Naive B cell (primary cell): Measurements from ENCODE around the gene TNPO3. TPM values are rescaled to one million over a fixed set of nuclear protein-coding genes. Genes with fewer than 3 reads are reported as not detected.
"Not testable (repeated sequence)": the region's sequence is repeated elsewhere in the genome, so short reads cannot be mapped to it uniquely, and the experiment has no call there.

ENCODE experiments used
- ATAC-seq, 2 donors: fragments of 150-1000 bp; cut with Tn5 transposase; 2 replicates each; pipeline ENCODE4 v1.10.0; 2021; ENCODE audit warnings: low read depth in 2 of 2, mild to moderate bottlenecking in 2 of 2, moderate library complexity in 2 of 2
- DNase-seq: peaks from one replicate; pipeline ENCODE4 v3.0.0; 2022
- H3K27ac Mint-ChIP-seq, 6 donors: one replicate each; pipeline ENCODE4 v1.8.0; 2020 to 2022; ENCODE audit warnings: mild to moderate bottlenecking in 6 of 6, mixed read lengths in 6 of 6, moderate library complexity in 5 of 6, inconsistent platforms in 2 of 6
- H3K27me3 Mint-ChIP-seq, 3 donors: one replicate each; pipeline ENCODE4 v1.8.0; 2021 to 2022; ENCODE audit warnings: mixed read lengths in 3 of 3, mild to moderate bottlenecking in 1 of 3
- H3K36me3 Mint-ChIP-seq, 2 donors: one replicate each; pipeline ENCODE4 v1.8.0; 2020 to 2022; ENCODE audit warnings: mixed read lengths in 2 of 2, inconsistent platforms in 1 of 2, mild to moderate bottlenecking in 1 of 2
- H3K4me1 Mint-ChIP-seq, 3 donors: one replicate each; pipeline ENCODE4 v1.8.0; 2020 to 2022; ENCODE audit warnings: mixed read lengths in 3 of 3, inconsistent platforms in 1 of 3, mild to moderate bottlenecking in 1 of 3, moderate library complexity in 1 of 3
- H3K4me3 Mint-ChIP-seq, 8 donors: one replicate each; pipeline ENCODE4 v1.8.0; 2020 to 2022; ENCODE audit warnings: mild to moderate bottlenecking in 8 of 8, mixed read lengths in 8 of 8, moderate library complexity in 8 of 8, inconsistent platforms in 2 of 8
- H3K9me3 Mint-ChIP-seq, 7 donors: one replicate each; pipeline ENCODE4 v1.8.0; 2020 to 2022; ENCODE audit warnings: mixed read lengths in 7 of 7, mild to moderate bottlenecking in 5 of 7, inconsistent platforms in 2 of 7, moderate library complexity in 1 of 7
- polyA plus RNA-seq, 6 donors: library from polyadenylated mRNA; unstranded; fragments of 300-500 nt; fragmentation: Illumina TruSeq; gene quantifications; one replicate each; pipeline ENCODE4 v1.2.3, GENCODE V29; 2021; ENCODE audit warnings: low read depth in 6 of 6

TNPO3 gene
- polyA plus RNA-seq, 6 donors from 2014 or later = 28.7 to 38.7 (median 34.1) TPM

DNA sequence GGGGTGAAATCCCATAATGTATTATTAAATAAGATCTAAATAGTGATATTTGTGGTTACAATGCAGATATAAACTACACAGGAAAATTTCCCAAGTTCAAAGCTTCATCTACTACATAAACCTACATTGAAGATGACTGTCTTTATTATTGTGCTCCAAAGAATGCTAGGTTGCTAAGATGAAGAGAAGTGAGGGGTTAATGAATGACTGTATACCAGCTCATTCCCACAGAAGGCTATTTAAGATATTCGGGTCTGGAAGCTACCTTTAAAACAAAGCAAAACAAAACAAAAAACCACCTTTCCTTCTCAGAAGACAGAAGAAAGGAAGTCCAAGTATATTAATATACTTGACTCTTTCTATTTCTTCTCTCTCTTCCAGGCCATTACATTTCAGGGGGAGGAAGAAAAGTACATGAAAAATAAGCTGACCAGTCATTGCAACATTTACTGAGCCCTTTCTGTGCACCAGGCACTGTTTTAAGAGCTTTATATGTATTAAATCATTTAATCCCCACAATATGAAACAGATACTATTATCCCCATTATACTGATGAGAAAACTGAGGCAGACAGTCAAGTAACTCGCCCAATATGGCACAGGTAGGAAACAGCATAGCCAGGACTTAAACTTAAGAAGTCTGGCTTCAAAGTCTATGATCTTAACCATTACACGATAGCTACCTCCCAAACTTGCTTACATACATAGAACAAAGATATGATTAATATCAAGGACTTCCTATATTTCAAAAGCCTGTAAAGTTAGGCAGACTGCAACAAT is 48.1 kb downstream of the TNPO3 start:
- Mint-ChIP-seq H3K27me3 (no peaks in the 10 kb centered on the region), H3K36me3 (peaks cover 7 to 31% of the 10 kb centered on the region in 2 donors), H3K4me1 (peaks cover 16 to 28% (median 19%) of the 10 kb centered on the region in 3 donors), H3K4me3 (no peak overlapping the region), H3K9me3 (no peaks in the 10 kb centered on the region), H3K27ac (peak overlapping the region in 3 of 6 donors; percentile 64 to 95 (median 77))
- ATAC-seq (no peak), DNase-seq (no peak)

DNA sequence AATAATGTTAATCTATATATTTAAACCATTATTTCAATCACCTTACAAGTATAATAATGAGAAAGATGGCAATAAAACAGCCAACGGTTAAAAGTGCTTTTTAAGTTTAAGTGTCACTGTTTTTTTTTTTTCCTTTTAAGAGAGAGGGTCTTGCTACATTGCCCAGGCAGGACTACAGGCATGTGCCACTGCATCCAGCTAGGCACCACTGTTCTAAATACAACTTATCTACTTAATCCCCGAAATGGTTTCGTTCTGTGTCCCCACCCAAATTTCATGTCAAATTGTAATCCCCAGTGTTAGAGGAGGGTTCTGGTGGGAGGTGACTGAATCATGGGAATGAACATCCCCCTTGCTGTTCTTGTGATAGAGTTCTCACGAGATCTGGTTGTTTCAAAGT is 49.7 kb downstream of the TNPO3 start:
- peak overlapping the region in 1 of 8 donors; percentile 66 for H3K4me3 Mint-ChIP-seq
- H3K36me3 Mint-ChIP-seq = peaks cover 8 to 39% of the 10 kb centered on the region in 2 donors
- H3K27ac Mint-ChIP-seq = peak overlapping the region in 4 of 6 donors; percentile 74 to 95 (median 88)
- no peaks in the 10 kb centered on the region for H3K27me3 Mint-ChIP-seq
- no peaks in the 10 kb centered on the region for H3K9me3 Mint-ChIP-seq
- DNase-seq = no peak
- no peak for ATAC-seq
- peaks cover 14 to 24% (median 16%) of the 10 kb centered on the region in 3 donors for H3K4me1 Mint-ChIP-seq

DNA sequence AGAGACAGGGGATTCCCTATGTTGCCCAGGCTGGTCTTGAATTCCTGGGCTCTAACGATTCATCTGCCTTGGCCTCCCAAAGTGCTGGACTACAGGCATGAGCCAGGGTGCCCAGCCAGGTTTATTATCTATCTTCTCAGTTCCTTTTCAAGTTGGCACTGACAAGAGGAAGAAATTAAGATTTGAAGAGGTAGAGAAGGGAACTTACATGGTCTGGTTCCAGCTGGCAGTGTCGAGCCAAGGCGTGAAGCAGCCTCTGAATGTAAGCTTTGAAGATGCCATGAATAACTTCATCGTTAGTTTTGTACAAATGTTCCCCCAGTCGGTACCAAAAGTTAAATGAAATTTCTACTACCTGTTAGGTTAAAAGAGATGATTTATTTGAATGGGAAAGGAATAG is 57.7 kb downstream of the TNPO3 start:
- Mint-ChIP-seq H3K27ac (peak overlapping the region in 1 of 6 donors; percentile 26), H3K4me1 (no peaks in the 10 kb centered on the region), H3K9me3 (no peaks in the 10 kb centered on the region), H3K36me3 (peaks cover 5 to 20% of the 10 kb centered on the region in 2 donors), H3K27me3 (no peaks in the 10 kb centered on the region), H3K4me3 (peak overlapping the region in 1 of 8 donors; percentile 29)
- no peak for ATAC-seq
- DNase-seq = no peak

DNA sequence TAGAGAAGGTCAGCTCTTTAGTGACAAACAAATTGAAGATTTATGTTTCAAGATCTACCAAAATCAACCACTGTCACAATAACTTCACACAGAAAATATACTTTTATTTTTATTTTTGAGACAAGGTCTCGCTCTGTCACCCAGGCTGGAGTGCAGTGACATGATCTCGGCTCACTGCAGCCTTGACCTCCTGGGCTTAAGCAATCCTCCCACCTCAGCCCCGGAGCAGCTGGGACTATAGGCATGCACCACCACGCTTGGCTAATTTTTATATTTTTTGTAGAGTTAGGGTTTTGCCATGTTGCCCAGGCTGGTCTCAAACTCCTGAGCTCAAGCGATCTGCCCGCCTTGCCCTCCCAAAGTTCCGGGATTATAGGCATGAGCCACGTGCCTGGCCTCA is 60.4 kb downstream of the TNPO3 start:
- not testable (repeated sequence) for H3K27ac Mint-ChIP-seq, H3K4me3 Mint-ChIP-seq, ATAC-seq, H3K27me3 Mint-ChIP-seq, H3K9me3 Mint-ChIP-seq, H3K4me1 Mint-ChIP-seq, DNase-seq
- peaks cover 0 to 25% of the 10 kb centered on the region in 2 donors for H3K36me3 Mint-ChIP-seq

DNA sequence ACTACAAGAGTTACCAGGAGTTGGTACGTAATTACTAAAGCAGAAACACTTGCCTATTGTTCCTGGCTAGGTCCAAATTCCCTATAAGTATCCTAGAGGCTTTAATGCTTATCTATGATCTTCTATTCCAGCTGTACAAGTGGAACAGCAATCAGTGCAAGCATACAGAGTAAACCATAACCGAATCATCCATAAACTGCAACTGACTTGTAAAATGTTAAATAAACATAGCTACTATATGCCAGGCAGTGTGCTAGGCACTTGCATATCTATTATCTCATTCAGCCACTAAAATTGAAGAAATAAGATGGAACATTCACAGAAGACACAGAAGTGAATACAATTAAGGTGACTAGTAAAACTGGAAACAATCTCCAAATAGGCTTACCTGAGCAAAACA is 61.5 kb downstream of the TNPO3 start:
- DNase-seq (no peak), ATAC-seq (no peak)
- no peaks in the 10 kb centered on the region for H3K27me3 Mint-ChIP-seq
- H3K4me3 Mint-ChIP-seq = no peak overlapping the region
- peaks cover 0 to 23% of the 10 kb centered on the region in 2 donors for H3K36me3 Mint-ChIP-seq
- H3K27ac Mint-ChIP-seq = no peak overlapping the region
- no peaks in the 10 kb centered on the region for H3K4me1 Mint-ChIP-seq
- no peaks in the 10 kb centered on the region for H3K9me3 Mint-ChIP-seq

DNA sequence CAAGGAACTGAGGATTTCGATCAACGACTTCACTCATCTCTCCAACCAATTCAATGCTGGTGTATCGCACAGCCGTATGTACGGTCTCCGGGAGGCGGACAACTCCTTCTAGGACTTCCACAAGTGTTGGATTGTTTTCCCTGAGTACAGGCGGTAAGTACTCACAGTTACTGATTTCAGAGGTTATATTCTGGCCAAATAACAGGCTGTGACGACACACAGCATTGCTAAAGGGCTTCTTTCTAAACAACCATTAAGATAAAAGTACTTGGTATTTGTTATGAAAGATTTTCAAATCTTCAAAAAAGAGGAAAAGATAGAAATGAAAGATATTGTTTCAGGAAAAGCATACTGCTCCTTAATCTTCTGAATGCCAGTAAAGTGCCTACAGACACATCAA is 65.0 kb downstream of the TNPO3 start:
- Mint-ChIP-seq H3K27ac (peak overlapping the region in 2 of 6 donors; percentile 1 to 26), H3K27me3 (no peaks in the 10 kb centered on the region), H3K9me3 (no peaks in the 10 kb centered on the region), H3K4me3 (no peak overlapping the region), H3K36me3 (peaks cover 14 to 33% of the 10 kb centered on the region in 2 donors), H3K4me1 (no peaks in the 10 kb centered on the region)
- no peak for ATAC-seq
- DNase-seq = no peak

DNA sequence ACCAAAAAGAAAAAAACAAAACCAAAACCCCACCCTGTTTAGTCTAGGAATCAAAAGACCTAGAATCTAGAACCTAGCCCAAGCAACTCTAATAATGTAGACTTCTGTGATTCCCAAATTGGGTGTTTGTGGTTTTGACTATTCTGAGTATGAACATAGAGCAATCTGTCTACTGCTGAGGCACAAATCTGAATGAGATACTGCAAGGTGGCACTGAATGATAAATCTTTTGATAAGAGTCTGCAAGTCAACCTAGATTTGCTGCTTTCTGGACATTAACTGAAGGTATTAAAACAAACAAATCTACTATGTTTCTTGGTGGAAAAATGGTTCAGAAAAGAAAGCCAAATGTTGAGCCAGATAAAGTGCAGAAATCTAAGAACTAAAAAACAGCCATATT is 66.5 kb downstream of the TNPO3 start:
- Mint-ChIP-seq H3K4me1 (no peaks in the 10 kb centered on the region), H3K27ac (peak overlapping the region in 3 of 6 donors; percentile 23 to 91 (median 36)), H3K27me3 (no peaks in the 10 kb centered on the region), H3K4me3 (no peak overlapping the region), H3K36me3 (peaks cover 14 to 33% of the 10 kb centered on the region in 2 donors), H3K9me3 (no peaks in the 10 kb centered on the region)
- no peak for ATAC-seq
- no peak for DNase-seq

DNA sequence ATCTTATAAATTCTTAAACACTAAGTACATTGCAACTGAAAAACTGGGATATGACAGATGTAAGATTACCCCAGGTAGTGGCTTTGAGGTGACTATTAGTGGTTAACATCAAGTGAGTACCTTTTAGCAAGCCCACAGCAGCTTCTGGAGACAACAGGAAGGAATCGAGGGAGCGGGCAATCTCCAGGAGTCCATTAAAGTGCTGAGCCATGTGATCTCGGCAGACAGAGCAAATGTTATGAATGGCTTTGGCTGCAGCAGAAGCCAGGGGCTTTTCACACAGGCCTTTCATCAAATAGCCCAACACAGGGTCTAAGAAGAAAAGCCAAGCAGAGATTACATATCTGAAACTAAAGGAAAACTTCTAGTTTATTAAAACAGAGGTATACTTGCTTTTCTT is 68.3 kb downstream of the TNPO3 start:
- Mint-ChIP-seq H3K9me3 (no peaks in the 10 kb centered on the region), H3K4me3 (no peak overlapping the region), H3K27ac (peak overlapping the region in 3 of 6 donors; percentile 1 to 90 (median 40)), H3K4me1 (no peaks in the 10 kb centered on the region), H3K36me3 (peaks cover 14 to 39% of the 10 kb centered on the region in 2 donors), H3K27me3 (no peaks in the 10 kb centered on the region)
- ATAC-seq (no peak), DNase-seq (no peak)

DNA sequence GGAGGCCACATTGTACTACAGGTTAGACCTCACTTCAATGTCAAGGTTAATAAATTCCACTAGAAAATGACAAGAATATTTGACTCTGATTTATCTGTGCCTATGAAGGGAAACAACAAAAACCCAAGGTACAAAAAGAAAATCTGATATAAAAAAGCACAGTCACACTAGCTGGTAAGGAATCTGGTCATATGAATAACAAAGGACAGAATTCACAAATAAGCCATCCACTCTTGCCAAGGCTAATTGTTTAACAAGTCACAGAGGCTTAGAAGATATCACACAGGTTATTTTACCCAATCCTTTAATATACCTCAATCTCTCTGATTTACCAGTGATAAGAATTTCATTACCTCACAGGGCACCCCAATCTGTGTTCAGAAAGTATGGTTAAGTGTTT is 69.3 kb downstream of the TNPO3 start:
- H3K27me3 Mint-ChIP-seq = no peaks in the 10 kb centered on the region

DNA sequence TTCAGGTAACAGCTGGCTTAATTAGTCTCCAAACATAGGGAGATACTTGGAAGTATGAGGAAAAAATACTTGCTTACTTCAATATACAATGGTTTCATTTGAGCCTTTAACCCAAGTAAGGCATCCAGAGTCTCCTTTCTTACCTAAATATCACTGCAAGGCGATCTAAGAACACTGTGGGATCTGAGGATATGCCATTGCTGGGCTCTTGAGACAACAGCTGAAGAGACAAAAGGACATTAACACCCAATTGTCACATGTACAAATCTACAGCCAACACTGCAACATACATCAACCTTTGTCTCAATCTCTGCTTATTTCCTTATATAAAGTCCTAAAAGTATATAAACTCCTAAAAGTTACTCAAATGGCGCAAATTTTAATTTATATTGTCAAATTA is 72.8 kb downstream of the TNPO3 start:
- H3K4me3 Mint-ChIP-seq = no peak overlapping the region
- H3K9me3 Mint-ChIP-seq = no peaks in the 10 kb centered on the region
- no peaks in the 10 kb centered on the region for H3K4me1 Mint-ChIP-seq
- peak overlapping the region in 1 of 6 donors; percentile 87 for H3K27ac Mint-ChIP-seq
- ATAC-seq = no peak
- H3K27me3 Mint-ChIP-seq = no peaks in the 10 kb centered on the region
- no peak for DNase-seq
- H3K36me3 Mint-ChIP-seq = peaks cover 13 to 35% of the 10 kb centered on the region in 2 donors

More for the DNA sequence above, 69.3 kb downstream of the TNPO3 start:
- Mint-ChIP-seq H3K27ac (peak overlapping the region in 2 of 6 donors; percentile 53 to 59), H3K36me3 (peaks cover 14 to 30% of the 10 kb centered on the region in 2 donors), H3K4me3 (no peak overlapping the region), H3K4me1 (no peaks in the 10 kb centered on the region), H3K9me3 (no peaks in the 10 kb centered on the region)
- DNase-seq (no peak), ATAC-seq (no peak)

DNA sequence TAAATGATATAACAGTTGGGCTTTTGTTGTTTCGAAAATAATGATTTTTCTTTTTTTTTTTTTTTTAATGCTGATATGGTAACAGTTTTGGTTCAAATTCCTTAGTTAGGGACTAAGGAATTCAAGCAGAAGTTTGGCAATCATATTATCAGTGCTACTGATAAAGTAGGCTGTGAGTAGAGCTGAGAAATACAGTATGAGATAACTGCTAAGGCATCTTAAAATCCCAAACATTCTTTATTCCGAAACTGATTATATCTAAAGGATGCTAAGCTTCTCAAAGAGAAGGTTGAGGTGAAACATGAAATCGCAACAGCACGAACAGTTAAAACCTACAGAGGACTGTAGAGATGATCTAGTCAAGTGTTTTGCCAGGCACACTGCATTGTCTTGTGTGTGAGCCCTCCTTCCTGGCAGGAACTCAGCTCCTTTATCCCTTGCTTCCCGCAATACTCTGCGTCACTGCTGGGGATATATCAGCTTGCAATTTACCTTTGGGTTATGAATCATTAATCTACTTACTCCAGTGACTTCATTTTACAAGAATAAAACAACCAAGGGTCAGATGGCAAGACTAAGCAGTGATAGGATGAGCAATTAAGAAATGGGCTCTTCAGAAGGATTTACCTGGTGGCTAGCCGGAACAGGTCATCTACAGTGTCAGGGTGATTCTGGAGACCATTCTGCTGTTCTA is 80.5 kb downstream of the TNPO3 start:
- no peak for DNase-seq
- Mint-ChIP-seq H3K9me3 (no peaks in the 10 kb centered on the region), H3K4me3 (no peak overlapping the region), H3K27me3 (no peaks in the 10 kb centered on the region), H3K4me1 (peaks cover 0 to 3% (median 0%) of the 10 kb centered on the region in 3 donors), H3K36me3 (peaks cover 18 to 47% of the 10 kb centered on the region in 2 donors), H3K27ac (peak overlapping the region in 4 of 6 donors; percentile 26 to 89 (median 65))
- ATAC-seq = no peak

DNA sequence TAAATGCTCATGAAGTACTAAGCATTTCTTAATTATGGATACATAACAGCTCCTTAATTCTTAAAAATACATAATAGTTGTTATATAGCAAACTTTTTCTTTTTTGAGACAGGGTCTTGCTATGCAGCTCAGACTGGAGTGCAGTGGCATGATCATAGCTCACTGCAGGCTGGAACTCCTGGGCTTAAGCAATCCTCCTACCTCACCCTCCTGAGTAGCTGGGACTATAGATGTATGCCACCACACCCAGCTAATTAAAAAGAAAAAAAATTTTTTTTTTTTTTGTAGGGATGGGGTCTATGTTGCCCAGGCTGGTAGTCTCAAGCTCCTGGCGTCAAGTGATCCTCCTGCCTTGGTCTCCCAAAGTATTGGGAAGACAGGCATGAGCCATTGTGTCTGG is 86.3 kb downstream of the TNPO3 start:
- H3K9me3 Mint-ChIP-seq = no peaks in the 10 kb centered on the region
- peak overlapping the region in 2 of 6 donors; percentile 10 to 14 for H3K27ac Mint-ChIP-seq
- peaks cover 31 to 50% of the 10 kb centered on the region in 2 donors for H3K36me3 Mint-ChIP-seq
- ATAC-seq = no peak
- DNase-seq = no peak
- peaks cover 3 to 15% (median 5%) of the 10 kb centered on the region in 3 donors for H3K4me1 Mint-ChIP-seq
- H3K4me3 Mint-ChIP-seq = no peak overlapping the region
- H3K27me3 Mint-ChIP-seq = no peaks in the 10 kb centered on the region

DNA sequence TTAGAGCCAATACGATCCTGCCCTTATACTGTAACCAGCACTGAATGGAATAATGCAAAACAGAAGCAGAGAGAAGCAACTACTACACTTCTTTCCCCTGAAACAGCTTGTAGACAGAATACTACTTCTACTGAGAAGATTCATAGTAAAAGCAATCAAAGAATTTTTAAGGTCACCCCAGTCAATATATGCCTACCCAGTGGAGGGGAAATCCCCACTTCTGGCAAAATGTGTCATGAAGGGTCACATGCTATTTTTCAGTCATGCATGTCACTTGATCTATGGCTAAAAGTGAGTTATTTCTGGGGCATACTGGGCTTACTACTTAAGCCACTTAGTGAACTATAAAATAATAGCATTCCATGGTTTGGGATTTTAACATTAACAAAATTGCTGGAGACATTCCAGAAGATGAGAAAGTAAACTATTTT is 91.6 kb downstream of the TNPO3 start:
- Mint-ChIP-seq H3K36me3 (peaks cover 23 to 30% of the 10 kb centered on the region in 2 donors), H3K9me3 (no peaks in the 10 kb centered on the region), H3K4me3 (peak overlapping the region in 5 of 8 donors; percentile 5 to 72 (median 32))

More for the DNA sequence above, 91.6 kb downstream of the TNPO3 start:
- Mint-ChIP-seq H3K27me3 (no peaks in the 10 kb centered on the region), H3K27ac (peak overlapping the region; percentile 96 to 98 (median 97)), H3K4me1 (peaks cover 15 to 42% (median 22%) of the 10 kb centered on the region in 3 donors)
- DNase-seq (peak; percentile 71), ATAC-seq (peak; percentile 97)
